ENCODE data around the gene LSP1.

The LSP1 gene

DNA sequence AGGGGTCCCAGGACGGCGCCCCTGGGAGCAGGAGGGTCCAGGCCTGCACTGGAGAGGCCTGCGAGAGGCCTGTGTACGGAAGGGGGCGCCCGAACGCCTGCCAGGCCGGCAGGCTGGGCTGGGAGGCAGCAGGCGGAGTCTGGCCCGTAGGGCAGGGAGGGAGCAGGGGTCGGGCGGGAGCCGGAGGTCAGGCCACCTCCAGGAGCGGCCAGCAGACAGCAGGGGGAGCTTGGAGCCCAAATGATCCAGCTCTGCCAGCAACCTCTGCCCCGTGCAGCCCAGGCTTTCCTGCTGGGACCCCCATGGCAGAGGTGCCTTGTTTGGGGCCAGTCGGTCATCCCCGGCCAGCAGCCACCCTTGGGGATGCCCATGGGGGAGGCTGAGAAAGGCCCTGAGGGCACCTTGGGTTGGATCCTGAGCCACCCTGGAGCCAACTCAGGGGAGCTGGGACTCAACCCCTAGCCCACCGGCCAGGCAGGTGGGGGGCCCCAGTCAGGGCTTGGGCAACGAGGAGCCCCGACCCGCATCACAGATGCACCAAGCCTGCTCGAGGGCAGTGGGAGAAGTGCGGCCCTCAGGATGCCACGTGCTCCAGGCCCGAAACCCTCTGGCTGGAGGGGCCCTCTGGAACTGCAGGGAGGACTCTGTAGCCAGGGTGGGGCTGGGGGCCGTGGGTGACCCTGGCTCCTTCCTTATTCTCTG is 27.7 kb upstream of the LSP1 start:
- peak in 1 of 2 experiments; percentile 23 for DNase-seq

- DNase-seq, result no peak
These were observed 27.0 kb upstream of the LSP1 start for GRCh38 chr11:1825785-1826451.

GRCh38 chr11:1826552-1827094 is 26.3 kb upstream of the LSP1 start:
- DNase-seq, result peak in 1 of 2 experiments; percentile 43

DNA sequence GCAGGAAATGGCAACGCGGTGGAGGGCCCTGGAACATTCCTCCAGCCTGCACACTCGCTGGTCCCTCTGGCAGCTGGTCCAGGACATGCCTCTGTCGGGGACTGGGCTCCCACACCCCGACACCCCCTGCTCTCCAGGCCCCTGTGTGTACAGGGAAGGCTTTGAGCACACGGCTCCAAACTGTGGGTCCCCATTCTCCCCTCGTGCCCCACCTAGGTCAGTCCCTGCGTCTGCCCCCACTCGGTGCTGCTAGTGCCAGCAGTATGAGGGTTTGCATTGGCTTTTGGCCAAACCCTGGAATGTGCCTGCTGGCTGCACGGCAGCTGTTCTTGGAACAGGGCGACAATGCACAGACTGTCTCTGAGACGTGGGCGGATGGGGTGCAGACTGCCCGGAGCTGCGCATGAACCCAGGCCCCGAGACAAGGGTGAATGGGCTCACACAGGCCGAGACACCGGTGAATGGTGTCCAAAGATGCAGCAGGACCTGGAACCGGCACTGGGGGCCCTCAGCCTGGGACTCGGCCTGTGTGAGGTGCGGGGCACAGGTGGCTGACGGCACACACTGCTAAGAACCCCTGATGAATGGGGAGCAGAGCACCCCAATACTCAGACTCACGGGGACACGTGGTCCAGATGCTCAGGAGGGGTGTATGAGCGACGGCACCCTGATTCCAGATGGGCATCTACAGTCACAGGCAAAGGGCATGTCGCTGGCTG is 25.6 kb upstream of the LSP1 start:
- DNase-seq, result no peak

DNA sequence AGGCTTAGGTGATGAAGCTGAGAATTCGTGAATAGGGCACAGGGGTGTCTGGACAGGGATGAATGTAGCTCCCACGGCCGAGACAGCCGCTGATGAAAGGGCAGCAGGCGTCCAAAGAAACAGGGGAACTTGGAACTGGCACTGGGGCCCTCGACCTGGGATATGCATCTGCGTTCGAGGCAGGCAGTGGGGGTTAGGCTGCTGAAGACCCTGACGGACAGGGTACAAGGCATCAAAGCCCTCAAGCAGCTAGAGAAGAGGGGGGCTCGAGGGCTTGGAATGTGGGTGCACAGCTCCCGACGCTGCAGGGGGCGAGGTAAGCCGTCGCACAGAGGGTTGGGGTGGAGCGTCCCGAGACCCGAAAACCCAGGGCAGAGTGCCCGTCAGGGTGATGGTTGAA is 25.0 kb upstream of the LSP1 start:
- no peak for DNase-seq

DNA sequence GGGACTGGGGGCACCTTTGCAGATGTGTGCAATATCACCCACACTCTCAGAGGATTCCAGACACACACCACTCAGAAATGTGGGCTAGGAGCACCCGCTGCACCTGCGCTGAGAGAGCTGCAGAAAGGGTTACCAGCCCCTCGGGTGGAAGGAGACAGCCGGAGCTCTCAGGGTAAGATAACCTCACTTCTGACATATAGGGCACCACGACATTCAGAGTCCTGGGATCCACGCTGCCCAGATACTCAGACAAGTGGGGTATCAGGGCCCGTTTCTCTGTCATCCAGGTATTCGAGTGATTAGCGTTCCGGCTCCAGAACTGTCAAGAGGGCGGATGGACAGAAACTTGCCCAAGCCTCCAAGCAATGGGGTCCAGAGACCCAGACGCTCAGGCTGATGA is 24.3 kb upstream of the LSP1 start:
- DNase-seq, result no peak

DNA sequence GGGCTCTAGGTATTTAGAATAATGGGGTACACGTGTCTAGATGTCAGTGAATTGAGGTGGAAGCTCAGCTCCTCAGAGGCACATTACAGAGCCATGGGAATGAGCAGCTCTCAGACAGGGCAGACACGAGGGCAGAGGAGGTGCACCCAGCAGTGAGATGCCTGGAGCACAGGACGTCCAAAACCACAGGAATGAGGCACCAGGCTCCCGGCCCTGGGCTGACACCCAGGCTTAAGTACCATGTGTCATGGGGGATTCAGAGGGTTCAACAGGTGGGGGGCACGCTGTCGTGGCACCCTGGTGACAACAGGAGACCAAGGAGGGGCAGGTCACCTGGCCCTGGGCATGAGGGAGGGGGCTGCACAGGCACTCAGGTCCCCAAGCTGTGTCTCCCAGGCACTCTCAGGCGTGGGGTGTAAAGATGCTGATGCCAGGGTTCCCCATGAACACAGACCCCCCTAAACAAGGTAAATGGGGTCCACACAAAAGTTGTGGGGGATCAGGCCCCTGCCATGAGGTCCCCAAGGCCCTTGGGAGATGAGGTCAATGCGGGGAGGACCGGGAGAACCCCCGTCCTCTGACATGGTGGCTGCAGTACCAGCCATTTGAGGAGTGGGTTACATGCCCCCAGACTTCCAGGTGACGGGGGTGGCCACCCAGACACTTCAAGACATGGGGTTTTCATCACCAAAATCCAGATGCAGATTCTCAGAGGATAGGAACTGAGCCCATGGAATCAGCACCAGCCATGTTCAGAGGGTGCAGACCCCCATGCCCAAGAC is 23.7 kb upstream of the LSP1 start:
- no peak for DNase-seq

DNA sequence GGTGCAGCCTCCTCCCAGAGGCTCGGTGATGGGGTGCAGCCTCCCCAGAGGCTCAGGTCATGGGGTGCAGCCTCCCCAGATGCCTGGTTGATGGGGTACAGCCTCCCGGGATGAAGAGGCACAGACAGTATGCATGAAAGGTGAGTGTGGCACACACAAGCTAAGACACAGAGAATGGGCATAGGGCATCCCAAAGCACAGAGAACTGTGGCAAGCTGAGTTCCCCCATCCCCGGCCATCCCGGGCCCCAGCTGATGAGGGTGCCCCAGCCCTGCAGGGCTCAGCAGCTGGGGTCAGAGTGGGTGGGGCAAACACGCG is 22.9 kb upstream of the LSP1 start:
- DNase-seq, result no peak

- DNase-seq, result no peak
These were observed 22.3 kb upstream of the LSP1 start for GRCh38 chr11:1830322-1831223.

GRCh38 chr11:1831338-1832210 is 21.3 kb upstream of the LSP1 start:
- DNase-seq, result no peak

GRCh38 chr11:1832211-1832919 is 20.5 kb upstream of the LSP1 start:
- peak in 1 of 2 experiments; percentile 32 for DNase-seq

GRCh38 chr11:1832920-1833295 is 20.0 kb upstream of the LSP1 start:
- DNase-seq, result no peak

DNA sequence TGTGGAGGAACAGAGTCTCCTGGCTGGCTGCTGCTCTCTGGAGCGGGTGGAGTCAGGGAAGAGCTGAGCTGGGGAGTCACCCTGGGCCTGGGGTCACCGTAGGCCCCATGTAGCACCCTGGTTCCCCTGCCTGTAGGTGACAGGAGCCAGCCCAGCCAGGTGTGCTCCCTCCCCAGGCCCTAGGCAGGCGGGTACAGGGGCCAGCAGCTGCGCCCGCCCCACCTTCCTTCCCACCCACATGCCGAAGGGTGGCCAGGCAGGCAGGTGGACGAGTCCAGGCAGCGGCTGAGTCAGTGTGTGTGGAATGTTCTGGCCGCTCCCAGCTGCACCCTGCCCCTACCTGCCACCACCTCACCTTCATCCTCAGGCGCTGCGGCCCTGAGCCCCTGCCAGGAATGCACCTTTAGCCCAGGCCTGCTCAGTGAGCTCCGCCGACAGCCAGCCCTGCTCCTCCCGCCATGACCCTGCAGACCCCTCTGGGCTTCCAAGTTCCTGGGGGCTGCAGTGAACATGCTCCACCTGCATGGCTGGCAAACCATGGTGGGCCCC is 18.7 kb upstream of the LSP1 start:
- DNase-seq, result no peak

- no peak for DNase-seq
These were observed 17.9 kb upstream of the LSP1 start, which contains the start of gene SYT8 for GRCh38 chr11:1834779-1835670. TSS of gene SYT8 (plus strand) at chr11:1834990. CDS start at chr11:1835106, 116 bp downstream.

DNA sequence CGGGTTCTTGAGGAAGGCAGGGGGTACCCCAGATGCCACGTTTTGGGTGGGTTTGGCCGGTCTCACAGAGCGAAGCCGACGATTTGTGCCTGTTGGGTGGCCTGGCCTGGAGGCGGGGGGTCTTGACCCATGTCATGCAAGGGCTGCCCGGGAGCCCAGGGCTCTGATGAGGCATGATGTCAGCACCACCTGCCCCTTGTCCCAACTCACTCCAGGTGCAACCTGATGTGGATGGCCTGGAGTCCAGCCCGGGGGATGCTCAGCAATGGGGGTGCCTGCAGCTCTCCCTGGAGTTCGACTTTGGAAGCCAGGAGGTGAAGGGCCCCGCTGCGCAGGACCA is 17.2 kb upstream of the LSP1 start:
- DNase-seq, result no peak

DNA sequence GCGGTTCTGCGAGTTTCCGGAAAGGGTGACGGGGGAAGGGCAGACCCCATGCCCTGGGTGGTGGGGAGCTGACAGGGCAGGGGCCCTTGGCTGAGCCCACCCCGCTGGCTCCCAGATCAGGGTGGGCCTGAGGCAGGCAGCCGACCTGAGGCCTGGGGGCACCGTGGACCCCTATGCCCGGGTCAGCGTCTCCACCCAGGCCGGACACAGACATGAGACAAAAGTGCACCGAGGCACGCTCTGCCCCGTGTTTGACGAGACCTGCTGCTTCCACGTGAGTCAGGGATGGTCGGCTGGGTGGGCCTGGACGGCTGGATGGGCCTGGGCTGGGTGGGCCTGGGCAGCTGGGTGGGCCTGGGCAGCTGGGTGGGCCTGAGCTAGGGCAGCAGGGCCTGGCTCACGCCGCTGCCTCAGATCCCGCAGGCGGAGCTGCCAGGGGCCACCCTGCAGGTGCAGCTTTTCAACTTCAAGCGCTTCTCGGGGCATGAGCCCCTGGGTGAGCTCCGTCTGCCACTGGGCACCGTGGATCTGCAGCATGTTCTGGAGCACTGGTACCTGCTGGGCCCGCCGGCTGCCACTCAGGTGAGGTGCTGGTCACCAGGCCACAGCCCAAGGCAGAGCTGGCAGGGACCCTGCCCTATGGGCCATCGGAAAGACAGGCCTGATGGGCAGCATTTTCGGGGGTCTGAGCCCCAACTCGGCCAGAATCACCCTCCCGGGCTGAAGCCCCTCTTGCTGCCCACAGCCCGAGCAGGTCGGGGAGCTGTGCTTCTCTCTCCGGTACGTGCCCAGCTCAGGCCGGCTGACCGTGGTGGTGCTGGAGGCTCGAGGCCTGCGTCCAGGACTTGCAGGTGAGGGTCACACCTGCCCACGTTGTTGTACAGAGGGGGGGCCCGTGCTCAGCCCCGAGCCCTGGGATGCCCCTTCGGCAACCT is 16.6 kb upstream of the LSP1 start:
- no peak for DNase-seq

DNA sequence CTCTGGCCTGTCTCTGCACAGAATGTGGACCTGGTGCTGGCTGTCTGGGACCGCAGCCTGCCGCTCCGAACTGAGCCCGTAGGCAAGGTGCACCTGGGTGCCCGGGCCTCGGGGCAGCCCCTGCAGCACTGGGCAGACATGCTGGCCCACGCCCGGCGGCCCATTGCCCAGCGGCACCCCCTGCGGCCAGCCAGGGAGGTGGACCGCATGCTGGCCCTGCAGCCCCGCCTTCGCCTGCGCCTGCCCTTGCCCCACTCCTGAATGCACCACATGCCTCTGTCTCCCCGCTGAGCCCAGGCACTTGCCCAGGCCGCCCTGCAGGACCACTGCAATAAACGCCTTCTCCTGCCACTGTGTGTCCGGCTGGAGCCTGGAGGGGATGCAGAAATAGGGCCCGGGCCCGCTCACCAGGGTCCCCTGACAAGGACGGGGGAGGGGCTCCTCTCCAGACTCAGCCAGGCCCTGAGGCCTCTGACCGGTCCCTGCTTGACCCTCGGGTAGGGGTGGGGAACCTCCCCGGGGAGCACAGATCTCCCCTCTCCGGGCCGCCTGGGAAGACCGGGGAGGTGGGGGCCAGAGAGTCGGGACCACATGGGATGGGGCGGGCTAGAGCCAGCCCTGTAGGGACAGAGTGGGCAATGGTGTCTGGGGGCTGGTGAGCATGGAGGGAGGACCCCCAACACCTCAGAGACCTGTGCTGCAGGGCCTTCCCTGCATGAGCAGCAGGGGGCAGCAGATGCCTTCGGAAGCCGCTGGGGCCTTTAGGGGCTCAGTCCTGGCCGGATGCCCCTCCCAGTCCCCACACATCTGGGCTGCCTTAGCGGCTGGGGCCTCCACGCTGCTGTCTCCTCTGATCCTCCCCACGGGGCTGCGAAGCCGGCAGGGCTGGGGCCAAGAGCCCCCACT is 15.5 kb upstream of the LSP1 start:
- DNase-seq, result peak in 1 of 2 experiments; percentile 38

Measured in NCI-H1930 (cell line).